Measurements from ENCODE around the gene HPCAL1. TPM values are rescaled to one million over a fixed set of nuclear protein-coding genes. Genes with fewer than 3 reads are reported as not detected.

Gene HPCAL1
- total RNA-seq, 1 donor from 2014 or later = 15.9 TPM

DNA sequence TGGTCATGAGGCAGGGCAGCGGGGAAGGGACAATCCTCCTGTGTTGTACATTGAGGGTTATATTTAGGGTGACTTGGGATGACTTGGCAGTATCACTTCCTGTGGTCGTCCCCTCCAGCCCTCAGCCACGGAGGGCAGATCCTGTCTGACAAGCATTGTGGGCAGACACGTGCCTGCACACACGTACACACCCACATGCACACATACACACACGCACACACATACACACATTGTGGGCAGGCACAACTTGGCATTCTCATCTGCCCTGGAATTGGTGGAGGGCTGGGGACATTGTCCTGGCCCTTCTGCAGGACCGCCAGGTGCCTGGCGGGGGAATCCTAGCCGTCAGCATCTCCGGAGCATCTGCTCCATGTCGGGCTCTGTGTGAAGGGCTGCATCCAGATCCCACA lies 97.9 kb downstream of the HPCAL1 start:
- Mint-ChIP-seq H3K4me3 (no peak overlapping the region), H3K9me3 (no peaks in the 10 kb centered on the region), H3K4me1 (peaks cover 44% of the 10 kb centered on the region), H3K36me3 (ENCODE audit: low read depth) (peaks cover 22% of the 10 kb centered on the region), H3K27ac (peak overlapping the region; percentile 78), H3K27me3 (no peaks in the 10 kb centered on the region)
- ChIA-PET POLR2A (no interaction called here), CTCF (no interaction called here)
- DNase-seq (no peak), ATAC-seq (ENCODE audit: low read depth) (peak; percentile 60)
- intact Hi-C loops (cut with micrococcal nuclease) = no loop called here
- TF ChIP-seq, protein P1, sequence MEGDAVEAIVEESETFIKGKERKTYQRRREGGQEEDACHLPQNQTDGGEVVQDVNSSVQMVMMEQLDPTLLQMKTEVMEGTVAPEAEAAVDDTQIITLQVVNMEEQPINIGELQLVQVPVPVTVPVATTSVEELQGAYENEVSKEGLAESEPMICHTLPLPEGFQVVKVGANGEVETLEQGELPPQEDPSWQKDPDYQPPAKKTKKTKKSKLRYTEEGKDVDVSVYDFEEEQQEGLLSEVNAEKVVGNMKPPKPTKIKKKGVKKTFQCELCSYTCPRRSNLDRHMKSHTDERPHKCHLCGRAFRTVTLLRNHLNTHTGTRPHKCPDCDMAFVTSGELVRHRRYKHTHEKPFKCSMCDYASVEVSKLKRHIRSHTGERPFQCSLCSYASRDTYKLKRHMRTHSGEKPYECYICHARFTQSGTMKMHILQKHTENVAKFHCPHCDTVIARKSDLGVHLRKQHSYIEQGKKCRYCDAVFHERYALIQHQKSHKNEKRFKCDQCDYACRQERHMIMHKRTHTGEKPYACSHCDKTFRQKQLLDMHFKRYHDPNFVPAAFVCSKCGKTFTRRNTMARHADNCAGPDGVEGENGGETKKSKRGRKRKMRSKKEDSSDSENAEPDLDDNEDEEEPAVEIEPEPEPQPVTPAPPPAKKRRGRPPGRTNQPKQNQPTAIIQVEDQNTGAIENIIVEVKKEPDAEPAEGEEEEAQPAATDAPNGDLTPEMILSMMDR (IDR thresholded peaks at IDR 0.05) = no peak

DNA sequence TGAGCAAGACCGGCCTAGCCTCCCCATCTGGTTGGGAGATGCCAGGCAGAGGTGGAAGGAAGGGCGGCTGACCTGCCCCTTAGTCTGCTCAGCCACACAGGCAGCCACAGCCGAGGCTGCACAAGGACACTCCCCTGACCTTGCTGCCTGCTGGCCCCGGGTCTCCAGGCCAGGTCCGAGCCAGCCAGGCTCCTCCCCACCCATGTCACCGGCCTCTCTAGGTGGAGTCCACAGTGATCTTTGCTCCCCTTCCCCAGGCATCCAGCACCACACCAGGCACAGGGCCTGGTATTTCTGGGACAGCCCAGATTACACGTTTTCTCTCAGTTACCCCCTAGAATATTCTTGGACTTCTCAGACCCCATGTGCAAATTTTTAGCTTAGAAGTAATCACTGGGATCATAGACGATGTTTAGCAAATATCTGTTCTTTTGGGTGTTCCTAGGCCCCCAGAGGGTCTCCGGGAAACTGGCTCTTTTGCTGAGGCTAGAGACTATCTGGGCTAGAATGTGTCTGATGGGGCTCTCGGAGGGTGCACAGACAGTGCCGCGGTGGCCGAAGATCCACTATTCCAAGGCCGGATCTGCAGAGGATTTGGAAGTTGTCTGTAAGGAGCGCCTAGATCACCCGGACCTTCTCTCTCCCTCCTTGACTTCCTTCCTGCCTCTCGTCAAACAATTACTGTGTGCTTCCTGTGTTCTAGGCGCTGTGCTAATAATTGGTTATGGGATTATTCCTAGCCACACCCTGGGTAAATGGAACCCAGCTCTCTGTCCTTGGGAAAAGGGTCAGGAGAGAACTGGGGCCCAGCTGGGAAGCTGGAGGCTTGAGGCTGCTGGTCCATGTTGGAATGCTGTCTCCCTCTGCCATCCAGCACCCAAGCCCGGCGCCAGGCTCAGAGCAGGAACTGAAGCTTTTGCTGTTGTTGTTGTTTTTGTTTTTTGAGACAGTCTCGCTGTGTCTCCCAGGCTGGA lies 98.6 kb downstream of the HPCAL1 start:
- ChIA-PET POLR2A (interaction anchor here (0.7 to 1.2 kb wide), 2 partner anchors 19 to 23 kb away, joined by 3 to 5 read pairs; no protein-coding TSS in a partner anchor), CTCF (interaction anchor here (0.6 kb wide), 1 partner anchor 8 kb away, joined by 3 read pairs; no protein-coding TSS in a partner anchor)
- H3K27me3 Mint-ChIP-seq = no peaks in the 10 kb centered on the region
- H3K27ac Mint-ChIP-seq = peak overlapping the region; percentile 78
- ATAC-seq (ENCODE audit: low read depth) (no peak), DNase-seq (no peak)
- no peaks in the 10 kb centered on the region for H3K9me3 Mint-ChIP-seq
- no peak overlapping the region for H3K4me3 Mint-ChIP-seq
- peaks cover 37% of the 10 kb centered on the region for H3K4me1 Mint-ChIP-seq
- TF ChIP-seq, protein P1 (IDR thresholded peaks at IDR 0.05) = no peak
- intact Hi-C loops (cut with micrococcal nuclease) = no loop called here
- peaks cover 21% of the 10 kb centered on the region for H3K36me3 Mint-ChIP-seq (ENCODE audit: low read depth)

DNA sequence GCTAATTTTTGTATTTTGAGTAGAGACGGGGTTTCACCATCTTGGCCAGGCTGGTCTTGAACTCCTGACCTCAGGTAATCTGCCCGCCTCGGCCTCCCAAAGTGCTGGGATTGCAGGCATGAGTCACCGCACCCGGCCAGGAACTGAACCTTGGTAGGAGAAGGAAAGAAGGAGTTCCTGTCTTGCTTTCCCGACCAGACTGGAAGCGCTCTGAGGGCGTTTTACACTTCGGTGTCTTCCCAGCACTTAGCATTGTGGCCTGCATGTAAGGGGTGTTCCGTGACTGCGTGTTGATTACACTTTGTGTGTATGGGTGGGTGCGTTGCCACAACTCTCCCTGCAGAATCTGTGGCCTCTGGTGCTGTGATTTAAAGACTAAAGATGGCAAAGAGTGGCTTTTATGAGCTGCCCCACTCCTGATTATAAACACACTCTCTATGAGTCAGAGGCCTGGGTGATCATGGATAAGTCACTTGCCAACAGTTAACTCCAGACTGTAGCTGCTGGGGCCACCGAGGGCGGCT lies 99.4 kb downstream of the HPCAL1 start:
- peaks cover 23% of the 10 kb centered on the region for H3K36me3 Mint-ChIP-seq (ENCODE audit: low read depth)
- TF ChIP-seq, protein P1 (IDR thresholded peaks at IDR 0.05) = no peak
- H3K27me3 Mint-ChIP-seq = no peaks in the 10 kb centered on the region
- no peaks in the 10 kb centered on the region for H3K9me3 Mint-ChIP-seq
- peak overlapping the region; percentile 78 for H3K27ac Mint-ChIP-seq
- POLR2A ChIA-PET = interaction anchor here (1.2 kb wide), 1 partner anchor 24 kb away, joined by 5 read pairs; no protein-coding TSS in a partner anchor
- intact Hi-C loops (cut with micrococcal nuclease) = no loop called here
- H3K4me1 Mint-ChIP-seq = peaks cover 40% of the 10 kb centered on the region
- CTCF ChIA-PET = interaction anchor here (0.6 to 1.2 kb wide), 2 partner anchors 33 to 251 kb away, joined by 3 read pairs; no protein-coding TSS in a partner anchor
- DNase-seq (no peak), ATAC-seq (ENCODE audit: low read depth) (no peak)
- no peak overlapping the region for H3K4me3 Mint-ChIP-seq

DNA sequence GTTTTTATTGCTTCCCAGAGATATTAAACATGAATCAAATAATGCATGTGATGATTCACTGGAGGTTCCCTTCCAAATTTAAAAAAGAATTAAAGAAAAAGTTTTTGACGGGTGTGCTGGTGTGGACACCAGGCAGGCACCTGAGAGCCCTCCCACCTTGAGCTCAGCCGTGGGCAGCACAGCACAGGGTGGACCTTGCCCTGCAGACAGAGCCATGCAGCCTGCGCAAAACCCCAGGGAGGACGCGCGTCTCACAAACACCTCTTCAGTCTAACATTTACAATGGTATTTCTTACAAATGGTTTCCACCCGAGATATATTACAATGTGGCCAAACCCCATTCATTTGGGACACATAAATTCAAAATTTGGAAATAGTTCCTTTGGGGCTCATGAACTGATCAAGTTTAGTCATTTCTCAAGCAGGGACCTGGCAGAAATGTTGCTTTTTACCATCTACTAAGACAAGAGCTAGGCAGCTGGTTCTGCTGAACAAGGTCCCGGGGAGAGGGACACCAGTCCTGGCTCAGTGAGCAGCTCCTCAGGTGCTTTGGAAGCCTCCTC lies 100.0 kb downstream of the HPCAL1 start:
- no peak overlapping the region for H3K4me3 Mint-ChIP-seq
- peaks cover 46% of the 10 kb centered on the region for H3K4me1 Mint-ChIP-seq
- POLR2A ChIA-PET = interaction anchor here (1.2 kb wide), 1 partner anchor 24 kb away, joined by 5 read pairs; no protein-coding TSS in a partner anchor
- TF ChIP-seq, protein P1 (IDR thresholded peaks at IDR 0.05) = no peak
- H3K36me3 Mint-ChIP-seq (ENCODE audit: low read depth) = peaks cover 22% of the 10 kb centered on the region
- H3K27me3 Mint-ChIP-seq = no peaks in the 10 kb centered on the region
- no peak for DNase-seq
- ATAC-seq (ENCODE audit: low read depth) = no peak
- intact Hi-C loops (cut with micrococcal nuclease) = no loop called here
- no peak overlapping the region for H3K27ac Mint-ChIP-seq
- no peaks in the 10 kb centered on the region for H3K9me3 Mint-ChIP-seq
- CTCF ChIA-PET = interaction anchor here (0.6 to 1.2 kb wide), 2 partner anchors 32 to 251 kb away, joined by 3 read pairs; no protein-coding TSS in a partner anchor

All from activated B cell treated with CpG ODN at 0.5 μM for 24 hours (primary cell).